ENCODE results near the gene MBD2. TPM values are rescaled to one million over a fixed set of nuclear protein-coding genes. Genes with fewer than 3 reads are reported as not detected.

The MBD2 gene
- total and polyA plus RNA-seq, 2 donors (not counting 1 experiment from before 2014, with no cell fraction given): 32.5 to 43.8 TPM

GRCh38 chr18:54149078-54149697 is 75.3 kb downstream of the MBD2 start:
- peak overlapping the region; percentile 32 for H3K4me2 ChIP-seq (ENCODE audit: extremely low read depth, insufficient read depth, low read length)
- TF ChIP-seq EZH2 (IDR thresholded peaks at IDR 0.05; ENCODE audit: low read length, missing control alignments): no peak
- no peak for TF ChIP-seq CTCF (conservative IDR thresholded peaks at IDR 0.05 in 1 of 2, IDR thresholded peaks at IDR 0.05 in 1 of 2; ENCODE audit: low read depth in 1 of 2, low read length in 2 of 2)
- no peaks in the 10 kb centered on the region for H3K27me3 ChIP-seq (ENCODE audit: control insufficient read depth, insufficient read depth, low read length)
- DNase-seq (ENCODE audit: low read depth in 2 of 2): peak; percentile 82 to 96
- no peaks in the 10 kb centered on the region for H3K9me3 ChIP-seq (ENCODE audit: control insufficient read depth, insufficient read depth, low read depth, low read length)
- H3K36me3 ChIP-seq (ENCODE audit: control insufficient read depth, insufficient read depth, low read length): no peaks in the 10 kb centered on the region
- peak overlapping the region; percentile 24 for H3K27ac ChIP-seq (ENCODE audit: insufficient read depth, low read length)
- peak overlapping the region in 2 of 4 experiments; percentile 8 to 20 for H3K4me3 ChIP-seq (replicated peaks in 1 of 4; ENCODE audit: control extremely low read depth in 1 of 4, insufficient read depth in 1 of 4, low read depth in 3 of 4, low read length in 4 of 4)
- H2AFZ ChIP-seq (ENCODE audit: low read length): no peak overlapping the region
- no peak overlapping the region for H3K9ac ChIP-seq (ENCODE audit: insufficient read depth, low read length)
- no peaks in the 10 kb centered on the region for H3K79me2 ChIP-seq (ENCODE audit: control insufficient read depth, insufficient read depth, low read length)
- H4K20me1 ChIP-seq (ENCODE audit: control insufficient read depth, extremely low read depth, insufficient read depth, low read length): no peaks in the 10 kb centered on the region
- H3K4me1 ChIP-seq (ENCODE audit: control insufficient read depth, extremely low read depth, insufficient read depth, low read length): peaks cover 5% of the 10 kb centered on the region

DNA sequence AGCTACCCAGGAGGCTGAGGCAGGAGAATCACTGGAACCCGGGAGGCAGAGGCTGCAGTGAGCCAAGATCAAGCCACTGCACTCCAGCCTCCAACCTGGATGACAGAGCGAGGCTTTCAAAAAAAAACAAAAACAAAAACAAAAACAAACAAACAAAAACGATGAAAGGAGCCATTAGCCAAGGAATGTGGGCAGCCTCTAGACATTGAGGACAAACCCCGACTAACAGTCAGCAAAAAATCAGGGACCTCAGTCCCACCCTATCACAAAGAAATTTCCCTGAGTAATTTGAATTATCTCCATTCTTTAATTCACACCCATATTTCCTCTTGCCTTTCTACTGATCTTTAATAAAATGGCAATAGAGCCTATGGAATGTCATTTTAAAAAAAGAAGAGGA is 75.8 kb downstream of the MBD2 start:
- H2AFZ ChIP-seq (ENCODE audit: low read length): no peak overlapping the region

GRCh38 chr18:54148151-54148550 is 76.3 kb downstream of the MBD2 start:
- no peaks in the 10 kb centered on the region for H3K9me3 ChIP-seq (ENCODE audit: control insufficient read depth, insufficient read depth, low read depth, low read length)
- H3K79me2 ChIP-seq (ENCODE audit: control insufficient read depth, insufficient read depth, low read length): no peaks in the 10 kb centered on the region
- TF ChIP-seq EZH2 (IDR thresholded peaks at IDR 0.05; ENCODE audit: low read length, missing control alignments) (no peak), CTCF (conservative IDR thresholded peaks at IDR 0.05 in 1 of 2, IDR thresholded peaks at IDR 0.05 in 1 of 2; ENCODE audit: low read depth in 1 of 2, low read length in 2 of 2) (no peak)
- H3K4me3 ChIP-seq (replicated peaks in 1 of 4; ENCODE audit: control extremely low read depth in 1 of 4, insufficient read depth in 1 of 4, low read depth in 3 of 4, low read length in 4 of 4): no peak overlapping the region
- H3K4me1 ChIP-seq (ENCODE audit: control insufficient read depth, extremely low read depth, insufficient read depth, low read length): peaks cover 5% of the 10 kb centered on the region
- no peaks in the 10 kb centered on the region for H4K20me1 ChIP-seq (ENCODE audit: control insufficient read depth, extremely low read depth, insufficient read depth, low read length)
- no peak overlapping the region for H3K4me2 ChIP-seq (ENCODE audit: extremely low read depth, insufficient read depth, low read length)
- H3K9ac ChIP-seq (ENCODE audit: insufficient read depth, low read length): no peak overlapping the region
- H3K27ac ChIP-seq (ENCODE audit: insufficient read depth, low read length): no peak overlapping the region
- no peak for DNase-seq (ENCODE audit: low read depth in 2 of 2)
- no peaks in the 10 kb centered on the region for H3K36me3 ChIP-seq (ENCODE audit: control insufficient read depth, insufficient read depth, low read length)
- H2AFZ ChIP-seq (ENCODE audit: low read length): no peak overlapping the region
- no peaks in the 10 kb centered on the region for H3K27me3 ChIP-seq (ENCODE audit: control insufficient read depth, insufficient read depth, low read length)

More for the DNA sequence above, 75.8 kb downstream of the MBD2 start:
- no peak overlapping the region for H3K4me3 ChIP-seq (replicated peaks in 1 of 4; ENCODE audit: control extremely low read depth in 1 of 4, insufficient read depth in 1 of 4, low read depth in 3 of 4, low read length in 4 of 4)
- DNase-seq (ENCODE audit: low read depth in 2 of 2): no peak
- H3K4me1 ChIP-seq (ENCODE audit: control insufficient read depth, extremely low read depth, insufficient read depth, low read length): peaks cover 5% of the 10 kb centered on the region
- H4K20me1 ChIP-seq (ENCODE audit: control insufficient read depth, extremely low read depth, insufficient read depth, low read length): no peaks in the 10 kb centered on the region
- H3K9ac ChIP-seq (ENCODE audit: insufficient read depth, low read length): no peak overlapping the region
- no peaks in the 10 kb centered on the region for H3K36me3 ChIP-seq (ENCODE audit: control insufficient read depth, insufficient read depth, low read length)
- no peaks in the 10 kb centered on the region for H3K9me3 ChIP-seq (ENCODE audit: control insufficient read depth, insufficient read depth, low read depth, low read length)
- TF ChIP-seq CTCF (conservative IDR thresholded peaks at IDR 0.05 in 1 of 2, IDR thresholded peaks at IDR 0.05 in 1 of 2; ENCODE audit: low read depth in 1 of 2, low read length in 2 of 2) (no peak), EZH2 (IDR thresholded peaks at IDR 0.05; ENCODE audit: low read length, missing control alignments) (no peak)
- no peaks in the 10 kb centered on the region for H3K27me3 ChIP-seq (ENCODE audit: control insufficient read depth, insufficient read depth, low read length)
- H3K79me2 ChIP-seq (ENCODE audit: control insufficient read depth, insufficient read depth, low read length): no peaks in the 10 kb centered on the region
- H3K4me2 ChIP-seq (ENCODE audit: extremely low read depth, insufficient read depth, low read length): peak overlapping the region; percentile 36
- H3K27ac ChIP-seq (ENCODE audit: insufficient read depth, low read length): peak overlapping the region; percentile 59

All from fibroblast of lung (primary cell).